ENCODE measurements around the gene TBC1D16.

TBC1D16 gene

DNA sequence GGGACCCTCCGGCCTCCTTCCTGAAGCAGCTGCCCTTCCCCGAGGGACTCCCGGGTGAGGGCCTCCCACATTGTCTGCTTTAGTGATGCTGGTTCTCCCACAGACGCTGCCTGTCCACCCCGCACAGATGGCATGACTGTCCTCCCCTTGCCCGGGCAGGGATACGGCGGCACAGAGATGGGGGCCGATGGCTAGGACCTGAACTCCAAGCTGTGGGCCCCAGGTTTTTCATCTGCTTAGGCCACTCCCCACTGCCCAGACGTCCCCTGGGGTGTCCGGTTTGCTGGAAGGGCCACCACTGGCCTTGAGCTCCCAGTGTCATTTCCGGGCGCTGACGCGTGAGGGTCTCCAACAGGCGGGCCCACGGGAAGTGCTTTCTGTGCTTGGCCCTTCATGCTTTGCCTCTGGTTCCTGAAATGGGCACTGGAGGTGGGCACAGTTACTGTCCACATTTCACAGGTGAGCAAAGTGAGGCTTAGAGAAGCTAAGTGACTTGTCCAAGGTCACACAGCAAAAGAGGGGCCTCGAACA, 109.0 kb downstream of the TBC1D16 start:
- DNase-seq (ENCODE audit: extremely low spot score): no peak
- POLR2A ChIA-PET: interaction anchor here (0.6 to 0.7 kb wide), 2 partner anchors 9 to 125 kb away, joined by 3 read pairs; no protein-coding TSS in a partner anchor
- no peak for TF ChIP-seq CTCF (IDR thresholded peaks at IDR 0.05; ENCODE audit: control extremely low read depth, extremely low read depth, low read depth, missing control alignments)
- CTCF ChIA-PET: no interaction called here

DNA sequence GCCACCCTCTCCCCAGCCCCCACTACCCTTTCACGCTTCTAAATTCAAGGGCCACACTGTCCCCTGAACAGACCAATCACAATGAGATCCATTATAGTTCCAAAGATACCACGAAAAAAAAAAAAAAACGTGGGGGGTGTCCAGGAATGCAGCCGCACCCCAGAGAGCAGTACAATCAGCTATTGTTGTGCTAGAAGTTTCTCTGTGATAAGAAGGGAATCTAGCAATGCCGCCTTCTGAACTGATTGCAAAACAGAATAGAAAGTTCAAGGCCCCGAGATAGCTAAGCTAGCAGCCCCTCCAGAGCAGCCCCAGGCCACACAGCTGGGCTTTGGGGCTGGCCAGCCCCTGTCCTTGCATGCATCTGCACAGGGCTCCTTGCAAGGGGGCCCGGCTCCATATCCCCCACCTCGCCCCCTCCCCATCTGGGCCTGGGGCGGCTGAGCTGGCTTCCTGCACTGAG, 109.5 kb downstream of the TBC1D16 start:
- TF ChIP-seq CTCF (IDR thresholded peaks at IDR 0.05; ENCODE audit: control extremely low read depth, extremely low read depth, low read depth, missing control alignments): no peak
- DNase-seq (ENCODE audit: extremely low spot score): no peak
- CTCF ChIA-PET: interaction anchor here (0.8 kb wide), 1 partner anchor 82 kb away, joined by 3 read pairs; no protein-coding TSS in a partner anchor
- POLR2A ChIA-PET: interaction anchor here (0.6 to 0.7 kb wide), 2 partner anchors 9 to 125 kb away, joined by 3 read pairs; no protein-coding TSS in a partner anchor

GRCh38 chr17:79925242-79925957, 110.3 kb downstream of the TBC1D16 start:
- ChIA-PET POLR2A (no interaction called here), CTCF (interaction anchor here (0.8 kb wide), 1 partner anchor 83 kb away, joined by 3 read pairs; no protein-coding TSS in a partner anchor)
- no peak for TF ChIP-seq CTCF (IDR thresholded peaks at IDR 0.05; ENCODE audit: control extremely low read depth, extremely low read depth, low read depth, missing control alignments)
- no peak for DNase-seq (ENCODE audit: extremely low spot score)

GRCh38 chr17:79924639-79924976, 111.1 kb downstream of the TBC1D16 start:
- TF ChIP-seq CTCF (IDR thresholded peaks at IDR 0.05; ENCODE audit: control extremely low read depth, extremely low read depth, low read depth, missing control alignments): no peak
- DNase-seq (ENCODE audit: extremely low spot score): no peak
- ChIA-PET CTCF (no interaction called here), POLR2A (no interaction called here)

GRCh38 chr17:79923974-79924638, 111.6 kb downstream of the TBC1D16 start:
- peak; percentile 47 for TF ChIP-seq CTCF (IDR thresholded peaks at IDR 0.05; ENCODE audit: control extremely low read depth, extremely low read depth, low read depth, missing control alignments)
- DNase-seq (ENCODE audit: extremely low spot score): peak; percentile 50
- ChIA-PET CTCF (interaction anchor here (0.8 to 2.0 kb wide), 8 partner anchors 26 to 184 kb away, joined by 3 to 8 read pairs (median 3); partner anchors contain the start of gene CBX4), POLR2A (no interaction called here)

- no peak for DNase-seq (ENCODE audit: extremely low spot score)
- ChIA-PET POLR2A (no interaction called here), CTCF (interaction anchor here (1.1 to 2.0 kb wide), 4 partner anchors 49 to 177 kb away, joined by 3 to 8 read pairs (median 4); no protein-coding TSS in a partner anchor)
- no peak for TF ChIP-seq CTCF (IDR thresholded peaks at IDR 0.05; ENCODE audit: control extremely low read depth, extremely low read depth, low read depth, missing control alignments)
These were observed 112.9 kb downstream of the TBC1D16 start for GRCh38 chr17:79922798-79923197.
